ENCODE measurements around the gene PNRC1. TPM values are rescaled to one million over a fixed set of nuclear protein-coding genes. Genes with fewer than 3 reads are reported as not detected.

PNRC1 gene
- total RNA-seq, 1 donor from 2014 or later = 135 TPM

- Mint-ChIP-seq H3K27ac (ENCODE audit: unreplicated experiment) (no peak overlapping the region), H3K27me3 (ENCODE audit: unreplicated experiment) (peaks cover 4% of the 10 kb centered on the region), H3K9me3 (ENCODE audit: unreplicated experiment) (no peaks in the 10 kb centered on the region), H3K4me3 (ENCODE audit: unreplicated experiment) (no peak overlapping the region), H3K36me3 (ENCODE audit: low read depth, unreplicated experiment) (no peaks in the 10 kb centered on the region), H3K4me1 (ENCODE audit: unreplicated experiment) (no peaks in the 10 kb centered on the region)
- DNase-seq (ENCODE audit: low spot score) = no peak
- TF ChIP-seq, protein P1, sequence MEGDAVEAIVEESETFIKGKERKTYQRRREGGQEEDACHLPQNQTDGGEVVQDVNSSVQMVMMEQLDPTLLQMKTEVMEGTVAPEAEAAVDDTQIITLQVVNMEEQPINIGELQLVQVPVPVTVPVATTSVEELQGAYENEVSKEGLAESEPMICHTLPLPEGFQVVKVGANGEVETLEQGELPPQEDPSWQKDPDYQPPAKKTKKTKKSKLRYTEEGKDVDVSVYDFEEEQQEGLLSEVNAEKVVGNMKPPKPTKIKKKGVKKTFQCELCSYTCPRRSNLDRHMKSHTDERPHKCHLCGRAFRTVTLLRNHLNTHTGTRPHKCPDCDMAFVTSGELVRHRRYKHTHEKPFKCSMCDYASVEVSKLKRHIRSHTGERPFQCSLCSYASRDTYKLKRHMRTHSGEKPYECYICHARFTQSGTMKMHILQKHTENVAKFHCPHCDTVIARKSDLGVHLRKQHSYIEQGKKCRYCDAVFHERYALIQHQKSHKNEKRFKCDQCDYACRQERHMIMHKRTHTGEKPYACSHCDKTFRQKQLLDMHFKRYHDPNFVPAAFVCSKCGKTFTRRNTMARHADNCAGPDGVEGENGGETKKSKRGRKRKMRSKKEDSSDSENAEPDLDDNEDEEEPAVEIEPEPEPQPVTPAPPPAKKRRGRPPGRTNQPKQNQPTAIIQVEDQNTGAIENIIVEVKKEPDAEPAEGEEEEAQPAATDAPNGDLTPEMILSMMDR (IDR thresholded peaks at IDR 0.05; ENCODE audit: unreplicated experiment) = no peak
These were observed 12.8 kb upstream of the PNRC1 start for GRCh38 chr6:89067796-89068195.

- Mint-ChIP-seq H3K4me3 (ENCODE audit: unreplicated experiment) (no peak overlapping the region), H3K36me3 (ENCODE audit: low read depth, unreplicated experiment) (no peaks in the 10 kb centered on the region), H3K9me3 (ENCODE audit: unreplicated experiment) (no peaks in the 10 kb centered on the region), H3K27ac (ENCODE audit: unreplicated experiment) (no peak overlapping the region), H3K4me1 (ENCODE audit: unreplicated experiment) (no peaks in the 10 kb centered on the region), H3K27me3 (ENCODE audit: unreplicated experiment) (peaks cover 4% of the 10 kb centered on the region)
- DNase-seq (ENCODE audit: low spot score) = no peak
- TF ChIP-seq, protein P1 (IDR thresholded peaks at IDR 0.05; ENCODE audit: unreplicated experiment) = no peak
These were observed 11.9 kb upstream of the PNRC1 start for GRCh38 chr6:89068695-89069094.

DNA sequence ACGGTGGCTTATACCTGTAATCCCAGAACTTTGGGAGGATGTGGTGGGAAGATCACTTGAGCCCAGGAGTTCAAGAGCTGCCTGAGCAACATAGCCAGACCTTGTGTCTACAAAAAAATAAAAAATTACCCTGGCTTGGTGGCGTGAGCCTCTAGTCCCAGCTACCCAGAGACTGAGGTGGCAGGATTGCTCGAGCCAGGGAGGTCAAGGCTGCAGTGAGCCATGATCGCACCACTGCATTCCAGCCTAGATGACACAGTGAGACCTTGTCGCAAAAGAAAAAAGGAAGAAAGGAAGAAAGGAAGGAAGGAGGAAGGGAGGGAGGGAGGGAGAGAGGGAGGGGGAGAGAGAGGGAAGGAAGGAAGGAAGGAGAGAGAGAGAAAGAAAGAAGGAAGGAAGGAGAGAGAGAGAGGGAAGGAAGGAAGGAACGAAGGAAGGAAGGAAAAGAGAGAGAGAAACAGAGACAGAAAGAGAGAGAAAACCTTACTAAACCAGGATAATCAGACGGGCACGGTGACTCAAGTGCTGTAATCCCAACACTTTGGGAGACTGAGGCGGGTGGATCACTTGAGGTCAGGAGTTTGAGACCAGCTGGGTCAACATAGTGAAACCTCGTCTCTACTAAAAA lies 10.9 kb upstream of the PNRC1 start:
- H3K4me3 Mint-ChIP-seq (ENCODE audit: unreplicated experiment) = no peak overlapping the region
- no peak for DNase-seq (ENCODE audit: low spot score)
- H3K27me3 Mint-ChIP-seq (ENCODE audit: unreplicated experiment) = peaks cover 4% of the 10 kb centered on the region
- no peak overlapping the region for H3K27ac Mint-ChIP-seq (ENCODE audit: unreplicated experiment)
- no peaks in the 10 kb centered on the region for H3K9me3 Mint-ChIP-seq (ENCODE audit: unreplicated experiment)
- H3K4me1 Mint-ChIP-seq (ENCODE audit: unreplicated experiment) = no peaks in the 10 kb centered on the region
- TF ChIP-seq, protein P1 (IDR thresholded peaks at IDR 0.05; ENCODE audit: unreplicated experiment) = no peak
- H3K36me3 Mint-ChIP-seq (ENCODE audit: low read depth, unreplicated experiment) = no peaks in the 10 kb centered on the region

GRCh38 chr6:89071036-89071435 lies 9.5 kb upstream of the PNRC1 start:
- TF ChIP-seq, protein P1 (IDR thresholded peaks at IDR 0.05; ENCODE audit: unreplicated experiment) = no peak
- no peaks in the 10 kb centered on the region for H3K9me3 Mint-ChIP-seq (ENCODE audit: unreplicated experiment)
- H3K27me3 Mint-ChIP-seq (ENCODE audit: unreplicated experiment) = peaks cover under 1% of the 10 kb centered on the region
- H3K4me3 Mint-ChIP-seq (ENCODE audit: unreplicated experiment) = no peak overlapping the region
- DNase-seq (ENCODE audit: low spot score) = no peak
- H3K36me3 Mint-ChIP-seq (ENCODE audit: low read depth, unreplicated experiment) = no peaks in the 10 kb centered on the region
- no peaks in the 10 kb centered on the region for H3K4me1 Mint-ChIP-seq (ENCODE audit: unreplicated experiment)
- no peak overlapping the region for H3K27ac Mint-ChIP-seq (ENCODE audit: unreplicated experiment)

DNA sequence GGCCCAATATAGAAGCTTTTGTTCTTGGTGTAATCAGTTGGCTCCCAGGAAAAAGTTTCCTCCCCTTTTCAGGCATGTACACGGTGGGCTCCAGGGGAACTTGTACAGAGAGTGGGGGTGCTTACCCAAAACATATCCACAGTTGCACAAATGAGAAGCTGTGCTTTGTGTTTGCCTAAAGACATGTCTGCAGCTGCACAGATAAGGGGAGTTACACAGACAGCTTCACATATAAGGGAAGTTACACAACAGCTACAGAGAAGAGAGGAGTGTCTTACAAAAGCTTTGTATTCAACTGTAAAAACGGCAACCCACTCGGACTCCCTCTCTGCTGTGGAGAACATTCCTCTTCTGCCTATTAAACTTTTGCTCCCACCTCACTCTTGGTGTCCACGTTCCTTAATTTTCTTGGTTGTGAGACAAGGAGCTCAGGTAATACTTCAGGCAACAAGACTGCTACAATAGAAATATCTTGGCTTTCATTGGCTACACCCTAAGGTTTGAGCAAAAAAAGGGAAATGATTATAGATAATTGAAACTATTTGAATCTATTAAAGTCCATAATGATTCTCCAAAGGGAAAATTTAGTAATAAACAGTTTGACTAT lies 7.4 kb upstream of the PNRC1 start:
- H3K9me3 Mint-ChIP-seq (ENCODE audit: unreplicated experiment) = no peaks in the 10 kb centered on the region
- no peaks in the 10 kb centered on the region for H3K4me1 Mint-ChIP-seq (ENCODE audit: unreplicated experiment)
- no peak overlapping the region for H3K27ac Mint-ChIP-seq (ENCODE audit: unreplicated experiment)
- no peaks in the 10 kb centered on the region for H3K36me3 Mint-ChIP-seq (ENCODE audit: low read depth, unreplicated experiment)
- H3K4me3 Mint-ChIP-seq (ENCODE audit: unreplicated experiment) = no peak overlapping the region
- H3K27me3 Mint-ChIP-seq (ENCODE audit: unreplicated experiment) = no peaks in the 10 kb centered on the region
- TF ChIP-seq, protein P1 (IDR thresholded peaks at IDR 0.05; ENCODE audit: unreplicated experiment) = no peak
- no peak for DNase-seq (ENCODE audit: low spot score)

Data from endothelial cell (in vitro differentiated cells).